NB4 (cell line): ENCODE results near the gene DPH6.

Experiments
- POLR2A ChIP-seq: IDR thresholded peaks from 2 replicates; pipeline ENCODE4 v1.6.1; 2011; ENCODE audit warnings: mild to moderate bottlenecking; ENCODE audit not compliant: insufficient read length; ENCODE audit errors: extremely low read depth
- TF ChIP-seq, protein P1 (sequence below): IDR thresholded peaks from one replicate; pipeline ENCODE4 v1.5.1; 2012; ENCODE audit warnings: low read depth, low read length
- TF ChIP-seq, protein P2 (sequence below): IDR thresholded peaks from 2 replicates; pipeline ENCODE4 v1.6.1; 2011; ENCODE audit warnings: low read depth, low read length

DNA sequence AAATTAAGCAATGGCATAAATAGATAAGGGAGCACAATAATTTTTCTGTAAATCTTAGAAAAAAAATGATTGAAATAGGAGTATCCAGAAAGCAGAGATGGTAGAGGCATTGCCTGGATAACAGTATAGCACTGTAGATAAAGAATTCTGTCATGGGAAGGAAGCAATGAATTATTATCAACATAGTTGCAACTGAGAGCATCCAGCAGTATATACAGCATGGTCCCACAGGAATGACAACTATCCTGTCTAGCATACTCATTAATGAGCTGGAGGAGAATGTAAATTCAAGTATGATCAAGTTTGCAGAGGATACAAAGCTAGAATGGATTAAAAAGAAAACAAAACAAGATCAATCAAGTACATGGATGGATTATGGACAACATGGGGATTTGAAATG, 90.8 kb downstream of the DPH6 start:
- TF ChIP-seq POLR2A: no peak
- TF ChIP-seq, protein P1, sequence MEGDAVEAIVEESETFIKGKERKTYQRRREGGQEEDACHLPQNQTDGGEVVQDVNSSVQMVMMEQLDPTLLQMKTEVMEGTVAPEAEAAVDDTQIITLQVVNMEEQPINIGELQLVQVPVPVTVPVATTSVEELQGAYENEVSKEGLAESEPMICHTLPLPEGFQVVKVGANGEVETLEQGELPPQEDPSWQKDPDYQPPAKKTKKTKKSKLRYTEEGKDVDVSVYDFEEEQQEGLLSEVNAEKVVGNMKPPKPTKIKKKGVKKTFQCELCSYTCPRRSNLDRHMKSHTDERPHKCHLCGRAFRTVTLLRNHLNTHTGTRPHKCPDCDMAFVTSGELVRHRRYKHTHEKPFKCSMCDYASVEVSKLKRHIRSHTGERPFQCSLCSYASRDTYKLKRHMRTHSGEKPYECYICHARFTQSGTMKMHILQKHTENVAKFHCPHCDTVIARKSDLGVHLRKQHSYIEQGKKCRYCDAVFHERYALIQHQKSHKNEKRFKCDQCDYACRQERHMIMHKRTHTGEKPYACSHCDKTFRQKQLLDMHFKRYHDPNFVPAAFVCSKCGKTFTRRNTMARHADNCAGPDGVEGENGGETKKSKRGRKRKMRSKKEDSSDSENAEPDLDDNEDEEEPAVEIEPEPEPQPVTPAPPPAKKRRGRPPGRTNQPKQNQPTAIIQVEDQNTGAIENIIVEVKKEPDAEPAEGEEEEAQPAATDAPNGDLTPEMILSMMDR: no peak
- TF ChIP-seq, protein P2, sequence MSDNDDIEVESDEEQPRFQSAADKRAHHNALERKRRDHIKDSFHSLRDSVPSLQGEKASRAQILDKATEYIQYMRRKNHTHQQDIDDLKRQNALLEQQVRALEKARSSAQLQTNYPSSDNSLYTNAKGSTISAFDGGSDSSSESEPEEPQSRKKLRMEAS: no peak
